Stimulated activated CD4-positive, alpha-beta T cell treated with anti-CD3 and anti-CD28 coated beads, Interleukin-1b, Interleukin-23, amount 100 ng/mL, for 24 hours (primary cell): ENCODE results near the gene SEC24B.
"Not testable (repeated sequence)": the region's sequence is repeated elsewhere in the genome, so short reads cannot be mapped to it uniquely, and the experiment has no call there.

Experiments
- DNase-seq, 4 experiments: peaks; one replicate each; pipeline ENCODE4 v3.0.0-alpha.2; 2020; ENCODE audit warnings: low read depth in 4 of 4, low spot score in 1 of 4

SEC24B gene

GRCh38 chr4:109432203-109432602, 1.4 kb upstream of the SEC24B start:
- no peak for DNase-seq

GRCh38 chr4:109432696-109433095, 919 bp upstream of the SEC24B start:
- no peak for DNase-seq

GRCh38 chr4:109434007-109434971, 674 bp downstream of the SEC24B start:
- peak in 1 of 4 experiments; percentile 15 for DNase-seq

GRCh38 chr4:109435635-109436034, 2.0 kb downstream of the SEC24B start:
- DNase-seq = no peak

- DNase-seq = no peak
Observed at GRCh38 chr4:109436504-109436903, 2.9 kb downstream of the SEC24B start.

- no peak for DNase-seq
Observed at GRCh38 chr4:109440948-109441347, 7.3 kb downstream of the SEC24B start.

- DNase-seq = no peak
Observed at GRCh38 chr4:109441862-109442458, 8.3 kb downstream of the SEC24B start.

- no peak for DNase-seq
Observed at GRCh38 chr4:109444182-109444844, 10.7 kb downstream of the SEC24B start.

- DNase-seq = no peak
Observed at GRCh38 chr4:109447278-109447677, 13.7 kb downstream of the SEC24B start.

GRCh38 chr4:109451544-109452273, 18.1 kb downstream of the SEC24B start:
- DNase-seq = no peak

GRCh38 chr4:109453110-109453509, 19.5 kb downstream of the SEC24B start:
- DNase-seq = not testable (repeated sequence)

- DNase-seq = no peak
Observed at GRCh38 chr4:109462297-109462696, 28.7 kb downstream of the SEC24B start.

GRCh38 chr4:109462802-109463201, 29.2 kb downstream of the SEC24B start:
- no peak for DNase-seq

- DNase-seq = no peak
Observed at GRCh38 chr4:109465069-109465468, 31.5 kb downstream of the SEC24B start.

- DNase-seq = no peak
Observed at GRCh38 chr4:109469915-109470314, 36.3 kb downstream of the SEC24B start.

GRCh38 chr4:109472343-109472761, 38.7 kb downstream of the SEC24B start:
- no peak for DNase-seq

- no peak for DNase-seq
Observed at GRCh38 chr4:109473824-109474223, 40.2 kb downstream of the SEC24B start.

- no peak for DNase-seq
Observed at GRCh38 chr4:109486007-109486406, 52.4 kb downstream of the SEC24B start.

GRCh38 chr4:109494563-109494962, 60.9 kb downstream of the SEC24B start:
- DNase-seq = no peak

GRCh38 chr4:109495514-109495913, 61.9 kb downstream of the SEC24B start:
- no peak for DNase-seq

- DNase-seq = no peak
Observed at GRCh38 chr4:109496875-109497274, 63.3 kb downstream of the SEC24B start.
